Liver (tissue), 9 donors: Measurements from ENCODE around the gene GINS2. TPM values are rescaled to one million over a fixed set of nuclear protein-coding genes. Genes with fewer than 3 reads are reported as not detected.

Experiments
- DNase-seq: peaks from one replicate; pipeline ENCODE4 v3.0.0-alpha.2; 2017; ENCODE audit warnings: low spot score
- H3K27ac ChIP-seq, 2 donors: one replicate each; pipeline ENCODE4 v1.7.0; 2013; ENCODE audit warnings: inconsistent platforms in 2 of 2, low read length in 2 of 2, control low read depth in 1 of 2, low read depth in 1 of 2, mild to moderate bottlenecking in 1 of 2
- H3K27me3 ChIP-seq, 4 donors: one replicate each; pipeline versions ENCODE4 v1.6.1 to v1.7.0; 2013; ENCODE audit warnings: low read length in 3 of 4, inconsistent platforms in 1 of 4, mild to moderate bottlenecking in 1 of 4, moderate library complexity in 1 of 4; ENCODE audit not compliant: control insufficient read depth in 4 of 4, insufficient read depth in 4 of 4
- H3K36me3 ChIP-seq, 4 donors: one replicate each; pipeline versions ENCODE4 v1.6.1 to v1.7.0; 2013; ENCODE audit warnings: low read length in 3 of 4, mild to moderate bottlenecking in 3 of 4, low read depth in 1 of 4, moderate library complexity in 1 of 4; ENCODE audit not compliant: control insufficient read depth in 4 of 4, insufficient read depth in 3 of 4
- H3K4me1 ChIP-seq, 4 donors: one replicate each; pipeline versions ENCODE4 v1.6.1 to v1.7.0; 2013; ENCODE audit warnings: low read length in 3 of 4, mild to moderate bottlenecking in 3 of 4, moderate library complexity in 1 of 4; ENCODE audit not compliant: control insufficient read depth in 4 of 4, insufficient read depth in 4 of 4
- H3K4me3 ChIP-seq, 3 donors: one replicate each; pipeline versions ENCODE4 v1.6.1 to v1.7.0; 2013; ENCODE audit warnings: low read length in 3 of 3, control low read depth in 1 of 3, low read depth in 1 of 3, mild to moderate bottlenecking in 1 of 3
- H3K9ac ChIP-seq, 2 donors: one replicate each; pipeline ENCODE4 v1.7.0; 2013; ENCODE audit warnings: low read length in 2 of 2, mild to moderate bottlenecking in 2 of 2, moderate library complexity in 2 of 2, control low read depth in 1 of 2, low read depth in 1 of 2
- H3K9me3 ChIP-seq, 4 donors: one replicate each; pipeline versions ENCODE4 v1.6.1 to v1.7.0; 2013; ENCODE audit warnings: low read length in 3 of 4; ENCODE audit not compliant: control insufficient read depth in 4 of 4
- EGR1 ChIP-seq, 2 donors: IDR thresholded peaks; 2 replicates each; pipeline ENCODE4 v1.6.1; 2016 to 2018; ENCODE audit warnings: antibody characterized with exemption in 2 of 2, low read depth in 2 of 2
- FOXA2 ChIP-seq: IDR thresholded peaks from 2 replicates; pipeline ENCODE4 v1.6.1; 2016; ENCODE audit warnings: antibody characterized with exemption
- GABPA ChIP-seq, 2 donors: IDR thresholded peaks in 1 of 2; conservative IDR thresholded peaks in 1 of 2; 2 replicates each; pipeline ENCODE4 v1.6.1; 2016; ENCODE audit warnings: antibody characterized with exemption in 2 of 2, mild to moderate bottlenecking in 1 of 2, moderate library complexity in 1 of 2
- HNF4A ChIP-seq, 2 donors: conservative IDR thresholded peaks; 2 replicates each; pipeline ENCODE4 v1.6.1; 2016; ENCODE audit warnings: antibody characterized with exemption in 2 of 2, mild to moderate bottlenecking in 2 of 2
- HNF4G ChIP-seq: IDR thresholded peaks from 2 replicates; pipeline ENCODE4 v1.6.1; 2016; ENCODE audit warnings: antibody characterized with exemption
- JUND ChIP-seq, 2 donors: IDR thresholded peaks; 2 replicates each; pipeline ENCODE4 v1.6.1; 2016; ENCODE audit warnings: antibody characterized with exemption in 2 of 2
- NR2F2 ChIP-seq: IDR thresholded peaks from 2 replicates; pipeline ENCODE4 v1.6.1; 2016; ENCODE audit warnings: antibody characterized with exemption
- RAD21 ChIP-seq, 2 donors: IDR thresholded peaks; 2 replicates each; pipeline ENCODE4 v1.6.1; 2016; ENCODE audit warnings: antibody characterized with exemption in 2 of 2, mild to moderate bottlenecking in 2 of 2
- RXRA ChIP-seq, 2 donors: IDR thresholded peaks; 2 replicates each; pipeline ENCODE4 v1.6.1; 2017 to 2018; ENCODE audit warnings: antibody characterized with exemption in 2 of 2, mild to moderate bottlenecking in 1 of 2
- SP1 ChIP-seq: IDR thresholded peaks from 2 replicates; pipeline ENCODE4 v1.6.1; 2018; ENCODE audit warnings: antibody characterized with exemption, mild to moderate bottlenecking
- TAF1 ChIP-seq: conservative IDR thresholded peaks from 2 replicates; pipeline ENCODE4 v1.6.1; 2016; ENCODE audit warnings: antibody characterized with exemption, mild to moderate bottlenecking
- YY1 ChIP-seq: IDR thresholded peaks from 2 replicates; pipeline ENCODE4 v1.6.1; 2016; ENCODE audit warnings: antibody characterized with exemption, mild to moderate bottlenecking
- WGBS: extraction: QIAGEN DNeasy Blood & Tissue Kit; methylation state at CpG from one replicate; pipeline ENCODE4 v1.1.7; 2013; 5-methylcytosine and 5-hydroxymethylcytosine counted together
- polyA plus RNA-seq, 2 donors: library from polyadenylated mRNA; stranded (reverse) in 1 of 2; unstranded in 1 of 2; fragments of 200-250 nt in 1 of 2; fragments of >200 nt in 1 of 2; fragmentation: Nextera tagmentation in 1 of 2; extraction: Ambion mirVana in 1 of 2; gene quantifications; one replicate each; pipeline versions ENCODE4 v1.2.1 to v1.2.3, GENCODE V29; 2013 to 2015
- total RNA-seq, 2 donors: library from RNA; depleted of rRNA; stranded (reverse); fragments of >200 nt; gene quantifications; one replicate each; pipeline ENCODE4 v1.2.3, GENCODE V29; 2014
- TF ChIP-seq, protein P1 (sequence below): IDR thresholded peaks from 2 replicates; pipeline ENCODE4 v1.6.1; 2016; ENCODE audit warnings: antibody characterized with exemption
- TF ChIP-seq, protein P2 (sequence below): fragments of 150-350 bp; IDR thresholded peaks from 2 replicates; pipeline ENCODE4 v1.5.1; 2017; ENCODE audit warnings: improper control_type of control experiment, low read depth, low read length; ENCODE audit not compliant: missing input control
- TF ChIP-seq, protein P3 (sequence below): IDR thresholded peaks from 2 replicates; pipeline ENCODE4 v1.6.1; 2016; ENCODE audit warnings: antibody characterized with exemption, mild to moderate bottlenecking
- TF ChIP-seq, protein P4 (sequence below): IDR thresholded peaks from 2 replicates; pipeline ENCODE4 v1.6.1; 2016; ENCODE audit warnings: antibody characterized with exemption
- donor health status: healthy.
- donor health status: healthy.
- donor health status: healthy.
- donor health status: healthy.
- donor health status: healthy.

The GINS2 gene
- total RNA-seq (1 to 10 TPM in 1 of 2 donors, under 1 TPM in 1; 0.17 to 9.3 TPM), polyA plus RNA-seq (1 to 10 TPM in 1 of 2 donors, under 1 TPM in 1; 0.69 to 1.0 TPM)

DNA sequence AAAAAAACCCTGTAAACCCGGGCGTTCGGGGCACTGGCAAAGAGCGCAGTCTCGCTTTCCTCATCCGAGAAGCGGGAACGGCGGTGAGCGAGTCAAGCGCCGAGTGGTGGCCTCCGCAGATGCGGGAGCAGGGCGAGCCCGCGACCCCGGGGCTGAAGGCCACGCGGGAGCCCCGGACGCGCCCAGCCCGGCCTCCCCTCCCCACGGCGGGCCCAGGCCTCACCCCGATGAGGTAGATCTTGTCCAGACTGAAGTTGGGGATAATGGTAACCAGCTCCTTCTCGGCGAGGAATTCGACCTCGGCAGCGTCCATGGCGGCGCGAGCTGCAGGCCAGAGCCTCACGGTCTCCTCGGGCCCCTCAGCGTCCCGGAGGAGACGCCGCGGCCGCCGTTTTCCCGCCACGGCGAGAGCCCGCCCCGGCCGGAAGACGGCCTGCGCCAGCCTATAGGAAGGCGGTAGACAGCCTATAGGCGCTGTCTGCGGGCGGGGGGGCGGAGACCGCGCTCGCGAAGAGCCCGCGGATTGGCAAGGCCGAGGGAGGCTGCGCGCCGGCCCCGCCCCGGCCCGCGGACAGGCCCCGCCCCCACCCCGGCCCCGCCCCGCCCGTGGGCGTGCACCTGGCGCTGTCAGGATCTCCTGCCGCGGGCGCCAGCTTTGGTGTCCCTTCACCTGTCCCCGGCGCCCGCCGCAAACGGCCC is at the start of gene GINS2:
Gene GINS2, minus strand, starts transcription at position 369 of the 699 bp plus-strand sequence. Its CDS starts 56 bp downstream, at position 313.
- peak; percentile 97 for DNase-seq
- H3K27me3 ChIP-seq = no peaks in the 10 kb centered on the region
- peaks cover 3 to 9% (median 5%) of the 10 kb centered on the region in 4 donors for H3K4me1 ChIP-seq
- H3K27ac ChIP-seq = no peak within 1 kb of the TSS
- H3K9me3 ChIP-seq = no peaks in the 10 kb centered on the region
- H3K9ac ChIP-seq = no peak within 1 kb of the TSS
- 2% methylated on average over 86 of the region's 86 CpGs for WGBS
- H3K36me3 ChIP-seq = no peaks in the 10 kb centered on the region
- peak in 1 of 2 donors; percentile 68 for TF ChIP-seq GABPA (IDR thresholded peaks at IDR 0.05 in 1 of 2, conservative IDR thresholded peaks at IDR 0.05 in 1 of 2)
- TF ChIP-seq YY1 = no peak
- peak within 1 kb of the TSS; percentile 63 to 77 (median 67) for H3K4me3 ChIP-seq

DNA sequence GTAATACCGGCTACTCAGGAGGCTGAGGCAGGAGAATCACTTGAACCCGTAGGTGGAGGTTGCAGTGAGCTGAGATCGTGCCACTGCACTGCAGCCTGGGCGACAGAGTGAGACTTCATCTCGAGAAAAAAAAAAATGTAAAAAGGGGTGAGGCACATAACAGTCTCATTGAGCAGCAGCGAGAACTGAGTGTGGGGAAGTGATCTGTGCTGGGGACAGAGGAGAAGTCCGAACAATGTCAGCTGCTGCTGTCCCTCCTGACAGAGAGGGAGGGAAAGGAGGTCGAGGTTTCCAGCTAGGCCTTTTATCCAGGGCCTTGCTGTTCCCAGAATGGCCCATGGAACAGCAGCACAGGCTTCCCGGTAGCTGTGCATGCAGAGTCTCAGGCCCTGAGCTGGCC is 48.2 kb upstream of the GINS2 start:
- TF ChIP-seq, protein P1, sequence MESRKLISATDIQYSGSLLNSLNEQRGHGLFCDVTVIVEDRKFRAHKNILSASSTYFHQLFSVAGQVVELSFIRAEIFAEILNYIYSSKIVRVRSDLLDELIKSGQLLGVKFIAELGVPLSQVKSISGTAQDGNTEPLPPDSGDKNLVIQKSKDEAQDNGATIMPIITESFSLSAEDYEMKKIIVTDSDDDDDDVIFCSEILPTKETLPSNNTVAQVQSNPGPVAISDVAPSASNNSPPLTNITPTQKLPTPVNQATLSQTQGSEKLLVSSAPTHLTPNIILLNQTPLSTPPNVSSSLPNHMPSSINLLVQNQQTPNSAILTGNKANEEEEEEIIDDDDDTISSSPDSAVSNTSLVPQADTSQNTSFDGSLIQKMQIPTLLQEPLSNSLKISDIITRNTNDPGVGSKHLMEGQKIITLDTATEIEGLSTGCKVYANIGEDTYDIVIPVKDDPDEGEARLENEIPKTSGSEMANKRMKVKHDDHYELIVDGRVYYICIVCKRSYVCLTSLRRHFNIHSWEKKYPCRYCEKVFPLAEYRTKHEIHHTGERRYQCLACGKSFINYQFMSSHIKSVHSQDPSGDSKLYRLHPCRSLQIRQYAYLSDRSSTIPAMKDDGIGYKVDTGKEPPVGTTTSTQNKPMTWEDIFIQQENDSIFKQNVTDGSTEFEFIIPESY = no peak
- TF ChIP-seq TAF1 (no peak), SP1 (no peak), RXRA (IDR thresholded peaks at IDR 0.05) (no peak), FOXA2 (no peak), HNF4A (conservative IDR thresholded peaks at IDR 0.05) (no peak), EGR1 (IDR thresholded peaks at IDR 0.05; ENCODE audit: low read depth in 2 of 2) (no peak), NR2F2 (no peak), RAD21 (IDR thresholded peaks at IDR 0.05) (no peak), HNF4G (no peak), JUND (IDR thresholded peaks at IDR 0.05) (no peak)
- TF ChIP-seq, protein P2, sequence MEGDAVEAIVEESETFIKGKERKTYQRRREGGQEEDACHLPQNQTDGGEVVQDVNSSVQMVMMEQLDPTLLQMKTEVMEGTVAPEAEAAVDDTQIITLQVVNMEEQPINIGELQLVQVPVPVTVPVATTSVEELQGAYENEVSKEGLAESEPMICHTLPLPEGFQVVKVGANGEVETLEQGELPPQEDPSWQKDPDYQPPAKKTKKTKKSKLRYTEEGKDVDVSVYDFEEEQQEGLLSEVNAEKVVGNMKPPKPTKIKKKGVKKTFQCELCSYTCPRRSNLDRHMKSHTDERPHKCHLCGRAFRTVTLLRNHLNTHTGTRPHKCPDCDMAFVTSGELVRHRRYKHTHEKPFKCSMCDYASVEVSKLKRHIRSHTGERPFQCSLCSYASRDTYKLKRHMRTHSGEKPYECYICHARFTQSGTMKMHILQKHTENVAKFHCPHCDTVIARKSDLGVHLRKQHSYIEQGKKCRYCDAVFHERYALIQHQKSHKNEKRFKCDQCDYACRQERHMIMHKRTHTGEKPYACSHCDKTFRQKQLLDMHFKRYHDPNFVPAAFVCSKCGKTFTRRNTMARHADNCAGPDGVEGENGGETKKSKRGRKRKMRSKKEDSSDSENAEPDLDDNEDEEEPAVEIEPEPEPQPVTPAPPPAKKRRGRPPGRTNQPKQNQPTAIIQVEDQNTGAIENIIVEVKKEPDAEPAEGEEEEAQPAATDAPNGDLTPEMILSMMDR = no peak
- TF ChIP-seq, protein P3, sequence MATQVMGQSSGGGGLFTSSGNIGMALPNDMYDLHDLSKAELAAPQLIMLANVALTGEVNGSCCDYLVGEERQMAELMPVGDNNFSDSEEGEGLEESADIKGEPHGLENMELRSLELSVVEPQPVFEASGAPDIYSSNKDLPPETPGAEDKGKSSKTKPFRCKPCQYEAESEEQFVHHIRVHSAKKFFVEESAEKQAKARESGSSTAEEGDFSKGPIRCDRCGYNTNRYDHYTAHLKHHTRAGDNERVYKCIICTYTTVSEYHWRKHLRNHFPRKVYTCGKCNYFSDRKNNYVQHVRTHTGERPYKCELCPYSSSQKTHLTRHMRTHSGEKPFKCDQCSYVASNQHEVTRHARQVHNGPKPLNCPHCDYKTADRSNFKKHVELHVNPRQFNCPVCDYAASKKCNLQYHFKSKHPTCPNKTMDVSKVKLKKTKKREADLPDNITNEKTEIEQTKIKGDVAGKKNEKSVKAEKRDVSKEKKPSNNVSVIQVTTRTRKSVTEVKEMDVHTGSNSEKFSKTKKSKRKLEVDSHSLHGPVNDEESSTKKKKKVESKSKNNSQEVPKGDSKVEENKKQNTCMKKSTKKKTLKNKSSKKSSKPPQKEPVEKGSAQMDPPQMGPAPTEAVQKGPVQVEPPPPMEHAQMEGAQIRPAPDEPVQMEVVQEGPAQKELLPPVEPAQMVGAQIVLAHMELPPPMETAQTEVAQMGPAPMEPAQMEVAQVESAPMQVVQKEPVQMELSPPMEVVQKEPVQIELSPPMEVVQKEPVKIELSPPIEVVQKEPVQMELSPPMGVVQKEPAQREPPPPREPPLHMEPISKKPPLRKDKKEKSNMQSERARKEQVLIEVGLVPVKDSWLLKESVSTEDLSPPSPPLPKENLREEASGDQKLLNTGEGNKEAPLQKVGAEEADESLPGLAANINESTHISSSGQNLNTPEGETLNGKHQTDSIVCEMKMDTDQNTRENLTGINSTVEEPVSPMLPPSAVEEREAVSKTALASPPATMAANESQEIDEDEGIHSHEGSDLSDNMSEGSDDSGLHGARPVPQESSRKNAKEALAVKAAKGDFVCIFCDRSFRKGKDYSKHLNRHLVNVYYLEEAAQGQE = no peak
- TF ChIP-seq, protein P4, sequence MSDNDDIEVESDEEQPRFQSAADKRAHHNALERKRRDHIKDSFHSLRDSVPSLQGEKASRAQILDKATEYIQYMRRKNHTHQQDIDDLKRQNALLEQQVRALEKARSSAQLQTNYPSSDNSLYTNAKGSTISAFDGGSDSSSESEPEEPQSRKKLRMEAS = no peak
- WGBS = 91% methylated on average over 9 of the region's 9 CpGs
- H3K27me3 ChIP-seq = no peaks in the 10 kb centered on the region

More for the DNA sequence above, 48.2 kb upstream of the GINS2 start:
- Histone ChIP-seq H3K4me3 (no peak overlapping the region), H3K9ac (no peak overlapping the region), H3K4me1 (no peaks in the 10 kb centered on the region), H3K36me3 (no peaks in the 10 kb centered on the region), H3K27ac (no peak overlapping the region), H3K9me3 (no peaks in the 10 kb centered on the region)
- no peak for DNase-seq
